Panc1 (cell line): ENCODE results near the gene TMEM97. TPM values are rescaled to one million over a fixed set of nuclear protein-coding genes. Genes with fewer than 3 reads are reported as not detected.

Experiments used
- ATAC-seq: fragments of 200-7000 bp; cut with Tn5 transposase; 2 replicates; pipeline ENCODE4 v1.9.1; 2020; ENCODE audit warnings: mild to moderate bottlenecking, moderate library complexity
- BruUV-seq: library from RNA; stranded (reverse); fragments of 400-500 nt; replicated peaks from 2 replicates; lab custom pipeline; 2021; lab: Mats Ljungman, UMichigan
- CTCF ChIA-PET: fragments of 300-600 bp; sonication (Branson Sonifier 250); formaldehyde crosslinking; loops from one replicate; lab custom pipeline; 2022; ENCODE audit warnings: antibody characterized with exemption; lab: Charles Lee
- POLR2A ChIA-PET: fragments of 300-600 bp; sonication (Branson Sonifier 250); formaldehyde crosslinking; loops from one replicate; lab custom pipeline; 2022; ENCODE audit warnings: antibody characterized with exemption; lab: Charles Lee
- DNase-seq: peaks from one replicate; pipeline ENCODE4 v3.0.0-alpha.2; 2010; ENCODE audit warnings: low read depth, low spot score
- H3K27ac ChIP-seq: 2 replicates; pipeline ENCODE4 v1.5.1; 2011; ENCODE audit warnings: mild to moderate bottlenecking, low read length, inconsistent platforms
- H3K27me3 ChIP-seq: fragments of 200-500 bp; sonication (Bioruptor generic); 2 replicates; pipeline ENCODE4 v1.6.0; 2014; ENCODE audit warnings: low read length, inconsistent platforms; ENCODE audit not compliant: control insufficient read depth, insufficient read depth
- H3K36me3 ChIP-seq: fragments of 200-500 bp; sonication (Bioruptor generic); 2 replicates; pipeline ENCODE4 v1.5.1; 2014; ENCODE audit warnings: inconsistent platforms, mild to moderate bottlenecking, low read length, moderate library complexity; ENCODE audit not compliant: control insufficient read depth, insufficient read depth
- H3K4me1 ChIP-seq: 2 replicates; pipeline ENCODE4 v1.5.1; 2011; ENCODE audit warnings: inconsistent platforms, mild to moderate bottlenecking, low read length, moderate library complexity; ENCODE audit not compliant: control insufficient read depth, insufficient read depth
- H3K4me3 ChIP-seq, 2 experiments: 2 replicates each; pipeline ENCODE4 v1.5.1; 2011 to 2012; ENCODE audit warnings: low read depth in 2 of 2, low read length in 2 of 2, mild to moderate bottlenecking in 2 of 2, inconsistent platforms in 1 of 2, moderate library complexity in 1 of 2
- H3K9me3 ChIP-seq: fragments of 200-500 bp; sonication (Bioruptor generic); 2 replicates; pipeline ENCODE4 v1.5.1; 2014; ENCODE audit warnings: low read depth, mild to moderate bottlenecking, inconsistent platforms, low read length, moderate library complexity; ENCODE audit not compliant: control insufficient read depth, insufficient read depth
- CTCF ChIP-seq: fragments of 450-650 bp; IDR thresholded peaks from 2 replicates; pipeline ENCODE4 v1.5.1; 2017; ENCODE audit warnings: mild to moderate bottlenecking
- POLR2AphosphoS5 ChIP-seq: IDR thresholded peaks from 2 replicates; pipeline ENCODE4 v1.6.1; 2012; ENCODE audit warnings: mild to moderate bottlenecking, low read depth, low read length, moderate library complexity
- REST ChIP-seq, 2 experiments: IDR thresholded peaks; 2 replicates each; pipeline ENCODE4 v1.6.1; 2011 to 2012; ENCODE audit warnings: low read depth in 2 of 2, control low read depth in 1 of 2, low read length in 1 of 2, mild to moderate bottlenecking in 1 of 2, moderate library complexity in 1 of 2; ENCODE audit not compliant: insufficient read depth in 1 of 2
- SIN3A ChIP-seq: IDR thresholded peaks from 2 replicates; pipeline ENCODE4 v1.6.1; 2012; ENCODE audit warnings: low read depth, mild to moderate bottlenecking, low read length, moderate library complexity, borderline replicate concordance; ENCODE audit not compliant: insufficient read depth
- TCF7L2 ChIP-seq: IDR thresholded peaks from 2 replicates; pipeline ENCODE4 v1.6.1; 2011; ENCODE audit warnings: mild to moderate bottlenecking, low read depth, low read length, inconsistent platforms
- in situ Hi-C: cut with HindIII; loops from 2 replicates; pipeline ENCODE4 v1.10.0; 2016; ENCODE audit warnings: low sequenced_read_pairs, low pct_unique_long_range_greater_than_20kb
- intact Hi-C: fragments of 100-400 bp; cut with micrococcal nuclease; formaldehyde crosslinking; loops from one replicate; pipeline ENCODE4 v1.10.0; 2022; ENCODE audit not compliant: unreplicated experiment
- total RNA-seq: library from RNA; stranded (reverse); gene quantifications from one replicate; pipeline ENCODE4 v1.2.1, GENCODE V29; 2021; ENCODE audit not compliant: unreplicated experiment

TMEM97 gene
- total RNA-seq, 1 experiment from 2014 or later = 78.7 TPM

GRCh38 chr17:28280826-28281225 is 38.2 kb upstream of the TMEM97 start:
- DNase-seq (no peak), ATAC-seq (no peak)
- intact Hi-C loops = no loop called here
- ChIA-PET CTCF (interaction anchor here (0.6 kb wide), 1 partner anchor 135 kb away, joined by 3 read pairs; no protein-coding TSS in a partner anchor), POLR2A (no interaction called here)
- no TSS peak for BruUV-seq
- H3K27me3 ChIP-seq = no peaks in the 10 kb centered on the region; the same call in 1 of the 2 replicates
- no peaks in the 10 kb centered on the region for H3K36me3 ChIP-seq
- no peaks in the 10 kb centered on the region for H3K9me3 ChIP-seq
- no peaks in the 10 kb centered on the region; the same call in 1 of the 2 replicates for H3K4me1 ChIP-seq
- no peak overlapping the region for H3K4me3 ChIP-seq
- in situ Hi-C loops = no loop called here
- no peak overlapping the region for H3K27ac ChIP-seq
- no peak for TF ChIP-seq TCF7L2
- no peak for TF ChIP-seq REST (IDR thresholded peaks at IDR 0.05; ENCODE audit: insufficient read depth in 1 of 2, low read depth in 2 of 2, low read length in 1 of 2)
- no peak for TF ChIP-seq POLR2AphosphoS5
- TF ChIP-seq CTCF = no peak
- TF ChIP-seq SIN3A = no peak

DNA sequence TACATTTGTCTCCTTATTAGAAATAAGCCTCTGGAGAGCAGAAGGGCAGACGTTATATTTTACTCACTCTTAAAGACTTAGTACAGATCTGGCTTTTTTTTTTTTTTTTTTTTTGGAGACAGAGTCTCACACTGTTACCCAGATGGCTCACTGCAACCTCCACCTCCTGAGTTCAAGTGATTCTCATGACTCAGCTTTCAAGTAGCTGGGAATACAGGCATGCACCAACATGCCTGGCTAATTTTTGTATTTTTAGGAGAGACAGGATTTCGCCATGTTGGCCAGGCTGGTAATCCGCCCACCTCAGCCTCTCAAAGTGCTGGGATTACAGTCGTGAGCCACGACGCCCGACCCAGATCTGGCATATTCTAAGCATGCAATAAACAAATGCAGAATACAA is 36.4 kb upstream of the TMEM97 start:
- DNase-seq (no peak), ATAC-seq (no peak)
- POLR2A ChIA-PET = no interaction called here
- no peaks in the 10 kb centered on the region for H3K36me3 ChIP-seq
- no peaks in the 10 kb centered on the region; the same call in 1 of the 2 replicates for H3K4me1 ChIP-seq
- no peaks in the 10 kb centered on the region for H3K27me3 ChIP-seq
- in situ Hi-C loops = no loop called here
- intact Hi-C loops = no loop called here
- TF ChIP-seq CTCF (no peak), REST (IDR thresholded peaks at IDR 0.05; ENCODE audit: insufficient read depth in 1 of 2, low read depth in 2 of 2, low read length in 1 of 2) (no peak), SIN3A (no peak), POLR2AphosphoS5 (no peak), TCF7L2 (no peak)
- no peaks in the 10 kb centered on the region for H3K9me3 ChIP-seq
- CTCF ChIA-PET = no interaction called here
- H3K27ac ChIP-seq = no peak overlapping the region
- H3K4me3 ChIP-seq = no peak overlapping the region
- BruUV-seq = no TSS peak
